OCI-LY1 (cell line): ENCODE data around the gene TCF19.
A peak's percentile ranks its signal among the peaks of the same experiment; 100 is the strongest.

Experiments used
- H2AFZ ChIP-seq: fragments of 200-600 bp; sonication (generic), shearing (Covaris generic); 2 replicates; pipeline ENCODE4 v1.6.0; 2014; ENCODE audit warnings: antibody characterized with exemption, mild to moderate bottlenecking, low read length
- H3F3A ChIP-seq: fragments of 200-600 bp; sonication (generic), shearing (Covaris generic); 2 replicates; pipeline ENCODE4 v1.6.0; 2014; ENCODE audit warnings: mild to moderate bottlenecking, antibody characterized with exemption, low read length, moderate library complexity; ENCODE audit not compliant: insufficient read depth
- H3K27ac ChIP-seq: fragments of 200-600 bp; sonication (generic); 2 replicates; pipeline ENCODE4 v1.5.1; 2014; ENCODE audit warnings: low read length, mixed run types, mild to moderate bottlenecking, low read depth; ENCODE audit not compliant: poor library complexity, severe bottlenecking
- H3K27me3 ChIP-seq: fragments of 200-600 bp; sonication (generic); 2 replicates; pipeline ENCODE4 v1.6.0; 2014; ENCODE audit warnings: antibody characterized with exemption, mild to moderate bottlenecking, low read length, moderate library complexity; ENCODE audit not compliant: insufficient read depth
- H3K36me3 ChIP-seq: fragments of 200-600 bp; sonication (generic); 2 replicates; pipeline ENCODE4 v1.6.1; 2014; ENCODE audit warnings: mild to moderate bottlenecking, antibody characterized with exemption, low read length, moderate library complexity, mixed read lengths; ENCODE audit not compliant: insufficient read depth
- H3K4me1 ChIP-seq: fragments of 200-600 bp; sonication (generic); 2 replicates; pipeline ENCODE4 v1.5.1; 2014; ENCODE audit warnings: mild to moderate bottlenecking, low read length, moderate library complexity; ENCODE audit not compliant: insufficient read depth, severe bottlenecking
- H3K4me2 ChIP-seq: fragments of 200-600 bp; sonication (generic), shearing (Covaris generic); 2 replicates; pipeline ENCODE4 v1.6.1; 2014; ENCODE audit warnings: low read length
- H3K4me3 ChIP-seq: fragments of 200-600 bp; sonication (generic); 2 replicates; pipeline ENCODE4 v1.5.1; 2014; ENCODE audit warnings: low read length, low read depth, mild to moderate bottlenecking, mixed read lengths; ENCODE audit not compliant: poor library complexity, severe bottlenecking
- H3K79me2 ChIP-seq: fragments of 200-600 bp; shearing (Covaris generic); 2 replicates; pipeline ENCODE4 v1.6.1; 2016; ENCODE audit warnings: mixed run types, low read length, mixed read lengths; ENCODE audit not compliant: insufficient read depth
- H3K9ac ChIP-seq: fragments of 200-600 bp; sonication (generic), shearing (Covaris generic); 2 replicates; pipeline ENCODE4 v1.6.1; 2014; ENCODE audit warnings: mild to moderate bottlenecking, low read length, mixed read lengths
- H3K9me2 ChIP-seq: fragments of 200-600 bp; sonication (generic), shearing (Covaris generic); 2 replicates; pipeline ENCODE4 v1.6.1; 2014; ENCODE audit warnings: low read depth, mild to moderate bottlenecking, low read length, mixed read lengths
- H3K9me3 ChIP-seq: fragments of 200-600 bp; shearing (Covaris generic); 2 replicates; pipeline ENCODE4 v1.6.1; 2014; ENCODE audit warnings: low read length, mixed read lengths
- H4K20me1 ChIP-seq: fragments of 200-600 bp; sonication (generic), shearing (Covaris generic); 2 replicates; pipeline ENCODE4 v1.6.0; 2016; ENCODE audit warnings: mild to moderate bottlenecking, low read length; ENCODE audit not compliant: insufficient read depth
- EZH2 ChIP-seq: fragments of 200-600 bp; sonication (generic), shearing (Covaris generic); IDR thresholded peaks from 2 replicates; pipeline ENCODE4 v1.8.0; 2017; ENCODE audit warnings: borderline replicate concordance, mixed run types, mild to moderate bottlenecking, antibody characterized with exemption, low read length, moderate library complexity, mixed read lengths
- TF ChIP-seq, protein P1 (sequence below): fragments of 200-600 bp; sonication (generic), shearing (Covaris generic); IDR thresholded peaks from 2 replicates; pipeline ENCODE4 v1.5.1; 2017; ENCODE audit warnings: mild to moderate bottlenecking, antibody characterized with exemption, low read length, moderate library complexity, mixed read lengths

TCF19 gene

GRCh38 chr6:31126396-31127175 is 31.8 kb upstream of the TCF19 start:
- Histone ChIP-seq H3F3A (no peaks in the 10 kb centered on the region), H3K9ac (no peak overlapping the region), H3K4me1 (no peaks in the 10 kb centered on the region), H2AFZ (no peak overlapping the region), H3K27me3 (peaks cover 11% of the 10 kb centered on the region; the same call in 1 of the 2 replicates), H3K79me2 (no peaks in the 10 kb centered on the region), H3K9me2 (no peaks in the 10 kb centered on the region), H3K4me2 (no peak overlapping the region), H3K27ac (no peak overlapping the region), H4K20me1 (no peaks in the 10 kb centered on the region), H3K9me3 (no peaks in the 10 kb centered on the region), H3K36me3 (no peaks in the 10 kb centered on the region), H3K4me3 (no peak overlapping the region)
- TF ChIP-seq, protein P1, sequence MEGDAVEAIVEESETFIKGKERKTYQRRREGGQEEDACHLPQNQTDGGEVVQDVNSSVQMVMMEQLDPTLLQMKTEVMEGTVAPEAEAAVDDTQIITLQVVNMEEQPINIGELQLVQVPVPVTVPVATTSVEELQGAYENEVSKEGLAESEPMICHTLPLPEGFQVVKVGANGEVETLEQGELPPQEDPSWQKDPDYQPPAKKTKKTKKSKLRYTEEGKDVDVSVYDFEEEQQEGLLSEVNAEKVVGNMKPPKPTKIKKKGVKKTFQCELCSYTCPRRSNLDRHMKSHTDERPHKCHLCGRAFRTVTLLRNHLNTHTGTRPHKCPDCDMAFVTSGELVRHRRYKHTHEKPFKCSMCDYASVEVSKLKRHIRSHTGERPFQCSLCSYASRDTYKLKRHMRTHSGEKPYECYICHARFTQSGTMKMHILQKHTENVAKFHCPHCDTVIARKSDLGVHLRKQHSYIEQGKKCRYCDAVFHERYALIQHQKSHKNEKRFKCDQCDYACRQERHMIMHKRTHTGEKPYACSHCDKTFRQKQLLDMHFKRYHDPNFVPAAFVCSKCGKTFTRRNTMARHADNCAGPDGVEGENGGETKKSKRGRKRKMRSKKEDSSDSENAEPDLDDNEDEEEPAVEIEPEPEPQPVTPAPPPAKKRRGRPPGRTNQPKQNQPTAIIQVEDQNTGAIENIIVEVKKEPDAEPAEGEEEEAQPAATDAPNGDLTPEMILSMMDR: no peak
- no peak for TF ChIP-seq EZH2

GRCh38 chr6:31128093-31128676 is 30.2 kb upstream of the TCF19 start:
- Histone ChIP-seq H3K4me3 (no peak overlapping the region), H3K27me3 (peaks cover 11% of the 10 kb centered on the region; the same call in 1 of the 2 replicates), H3F3A (no peaks in the 10 kb centered on the region), H3K4me2 (no peak overlapping the region), H3K9me3 (no peaks in the 10 kb centered on the region), H4K20me1 (no peaks in the 10 kb centered on the region), H3K36me3 (no peaks in the 10 kb centered on the region), H2AFZ (no peak overlapping the region), H3K27ac (no peak overlapping the region), H3K9ac (no peak overlapping the region), H3K9me2 (no peaks in the 10 kb centered on the region), H3K79me2 (no peaks in the 10 kb centered on the region), H3K4me1 (no peaks in the 10 kb centered on the region)
- TF ChIP-seq, protein P1: peak; percentile 73
- no peak for TF ChIP-seq EZH2

- Histone ChIP-seq H3K9me2 (no peaks in the 10 kb centered on the region), H3K27me3 (peaks cover 6% of the 10 kb centered on the region; the same call in 1 of the 2 replicates), H3K27ac (no peak overlapping the region), H3K4me1 (no peaks in the 10 kb centered on the region), H3K36me3 (no peaks in the 10 kb centered on the region), H3K9ac (no peak overlapping the region), H4K20me1 (no peaks in the 10 kb centered on the region), H2AFZ (no peak overlapping the region), H3K4me3 (no peak overlapping the region), H3K79me2 (no peaks in the 10 kb centered on the region), H3K9me3 (no peaks in the 10 kb centered on the region), H3K4me2 (no peak overlapping the region), H3F3A (no peaks in the 10 kb centered on the region)
- TF ChIP-seq, protein P1: no peak
- TF ChIP-seq EZH2: no peak
Observed at GRCh38 chr6:31129130-31129529, 29.3 kb upstream of the TCF19 start.
